Stimulated activated CD4-positive, alpha-beta T cell treated with anti-CD3 and anti-CD28 coated beads, Interleukin-4, amount 100 ng/mL, for 1 hour (primary cell): ENCODE results near the gene HSPA2.
A peak's percentile ranks its signal among the peaks of the same experiment; 100 is the strongest.
"Not testable (repeated sequence)": the region's sequence is repeated elsewhere in the genome, so short reads cannot be mapped to it uniquely, and the experiment has no call there.

ENCODE experiments used
- DNase-seq: peaks from one replicate; pipeline ENCODE4 v3.0.0-alpha.2; 2020

Gene HSPA2

GRCh38 chr14:64516969-64517368 lies 23.6 kb upstream of the HSPA2 start:
- DNase-seq: no peak

DNA sequence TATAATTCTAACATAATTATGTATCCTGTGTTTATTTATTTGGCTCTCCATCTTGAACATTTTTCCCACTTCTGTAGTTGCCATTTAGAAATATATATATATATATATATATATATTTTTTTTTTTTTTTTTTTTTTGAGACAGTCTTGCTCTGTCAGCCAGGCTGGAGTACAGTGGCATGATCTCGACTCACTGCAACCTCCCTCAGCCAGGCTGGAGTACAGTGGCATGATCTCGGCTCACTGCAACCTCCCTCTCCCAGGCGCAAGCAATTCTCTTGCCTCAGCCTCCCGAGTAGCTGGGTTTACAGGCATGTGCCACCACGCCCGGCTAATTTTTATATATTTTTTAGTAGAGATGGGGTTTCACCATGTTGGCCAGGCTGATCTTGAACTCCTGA lies 22.9 kb upstream of the HSPA2 start:
- not testable (repeated sequence) for DNase-seq

DNA sequence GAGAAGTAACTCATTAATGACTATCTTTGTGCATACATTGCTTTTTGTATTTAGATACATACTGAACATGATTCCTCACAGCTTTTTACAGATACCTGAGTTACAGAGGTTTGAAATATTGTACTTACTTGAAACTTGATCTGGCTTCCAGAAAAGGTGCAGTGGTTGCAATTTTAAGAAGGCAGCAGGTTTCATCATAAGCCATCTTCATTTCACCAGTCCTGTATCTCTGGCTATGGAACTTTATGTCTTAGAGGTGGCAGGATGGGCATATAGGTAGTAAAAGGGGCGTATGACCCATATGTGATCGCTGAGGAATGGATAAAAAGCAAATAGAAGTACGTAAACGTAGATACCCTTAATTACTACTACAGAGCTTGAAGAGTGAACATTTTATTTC lies 22.3 kb upstream of the HSPA2 start:
- no peak for DNase-seq

- DNase-seq: no peak
Measured at GRCh38 chr14:64520699-64521098, 19.8 kb upstream of the HSPA2 start.

GRCh38 chr14:64522591-64523355 lies 17.8 kb upstream of the HSPA2 start:
- no peak for DNase-seq

- no peak for DNase-seq
Measured at GRCh38 chr14:64525354-64525753, 15.2 kb upstream of the HSPA2 start.

GRCh38 chr14:64531567-64531966 lies 9.0 kb upstream of the HSPA2 start:
- no peak for DNase-seq

DNA sequence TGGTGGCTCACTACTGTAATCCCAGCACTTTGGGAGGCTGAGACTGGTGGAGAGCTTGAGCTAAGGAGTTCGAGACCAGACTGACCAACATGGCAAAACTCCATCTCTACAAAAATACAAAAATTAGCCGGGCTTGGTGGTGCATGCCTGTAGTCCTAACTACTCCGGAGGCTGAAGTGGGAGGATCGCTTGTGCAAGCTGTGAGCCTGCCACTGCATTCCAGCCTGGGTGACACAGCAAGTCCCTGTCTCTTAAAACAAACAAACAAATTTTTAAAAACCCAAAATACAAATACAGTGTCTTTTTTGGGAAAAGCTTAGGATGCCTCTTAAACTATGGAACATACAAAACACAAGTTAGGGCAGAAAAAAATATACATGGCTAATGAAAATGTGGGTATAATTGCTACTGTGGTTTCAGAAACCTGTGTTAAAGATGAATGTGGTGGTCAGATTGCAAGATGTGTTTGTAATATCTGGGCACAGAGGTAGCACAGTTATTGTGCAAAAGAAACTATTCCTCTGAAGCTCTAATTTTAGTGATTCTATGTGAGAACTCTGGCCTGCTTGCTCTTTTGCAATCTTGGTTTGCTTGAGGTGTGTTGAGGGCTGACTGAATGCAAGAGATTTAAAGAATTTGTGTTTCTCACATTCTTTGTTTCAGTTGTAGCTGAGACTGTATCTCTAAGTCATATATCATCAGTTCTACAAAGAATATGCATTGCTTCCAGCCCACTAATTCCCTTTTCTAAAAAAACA lies 3.9 kb upstream of the HSPA2 start:
- DNase-seq: no peak

GRCh38 chr14:64541261-64541971 lies 875 bp downstream of the HSPA2 start:
- peak; percentile 11 for DNase-seq

DNA sequence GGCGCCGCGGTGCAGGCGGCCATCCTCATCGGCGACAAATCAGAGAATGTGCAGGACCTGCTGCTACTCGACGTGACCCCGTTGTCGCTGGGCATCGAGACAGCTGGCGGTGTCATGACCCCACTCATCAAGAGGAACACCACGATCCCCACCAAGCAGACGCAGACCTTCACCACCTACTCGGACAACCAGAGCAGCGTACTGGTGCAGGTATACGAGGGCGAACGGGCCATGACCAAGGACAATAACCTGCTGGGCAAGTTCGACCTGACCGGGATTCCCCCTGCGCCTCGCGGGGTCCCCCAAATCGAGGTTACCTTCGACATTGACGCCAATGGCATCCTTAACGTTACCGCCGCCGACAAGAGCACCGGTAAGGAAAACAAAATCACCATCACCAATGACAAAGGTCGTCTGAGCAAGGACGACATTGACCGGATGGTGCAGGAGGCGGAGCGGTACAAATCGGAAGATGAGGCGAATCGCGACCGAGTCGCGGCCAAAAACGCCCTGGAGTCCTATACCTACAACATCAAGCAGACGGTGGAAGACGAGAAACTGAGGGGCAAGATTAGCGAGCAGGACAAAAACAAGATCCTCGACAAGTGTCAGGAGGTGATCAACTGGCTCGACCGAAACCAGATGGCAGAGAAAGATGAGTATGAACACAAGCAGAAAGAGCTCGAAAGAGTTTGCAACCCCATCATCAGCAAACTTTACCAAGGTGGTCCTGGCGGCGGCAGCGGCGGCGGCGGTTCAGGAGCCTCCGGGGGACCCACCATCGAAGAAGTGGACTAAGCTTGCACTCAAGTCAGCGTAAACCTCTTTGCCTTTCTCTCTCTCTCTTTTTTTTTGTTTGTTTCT lies 1.7 kb downstream of the HSPA2 start:
- no peak for DNase-seq

GRCh38 chr14:64542836-64543201 lies 2.3 kb downstream of the HSPA2 start:
- no peak for DNase-seq

- no peak for DNase-seq
Measured at GRCh38 chr14:64544607-64545312, 4.2 kb downstream of the HSPA2 start.

DNA sequence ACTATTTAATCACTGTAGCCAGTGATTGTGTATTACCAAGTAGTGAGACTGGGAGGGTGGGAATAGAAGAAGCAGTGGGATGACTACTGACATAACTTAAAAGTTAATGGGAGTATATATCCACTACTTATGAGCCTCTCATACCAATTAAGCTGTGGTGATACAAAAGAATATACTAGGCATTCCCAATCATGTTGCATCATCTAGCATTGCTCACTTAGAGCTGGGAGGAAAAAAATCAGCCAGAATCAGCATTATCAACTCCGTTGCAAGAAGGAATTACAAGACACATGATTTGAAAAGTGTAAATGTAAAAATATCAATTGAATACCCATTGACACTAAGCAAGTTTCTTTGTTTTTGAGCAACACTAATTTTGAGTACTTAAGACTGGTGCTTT lies 8.5 kb downstream of the HSPA2 start:
- DNase-seq: no peak

GRCh38 chr14:64549791-64550620 lies 9.5 kb downstream of the HSPA2 start, which contains the start of gene PPP1R36:
TSS of gene PPP1R36 (plus strand) at chr14:64549961. CDS start at chr14:64549998, 37 bp downstream.
- peak; percentile 53 for DNase-seq

- DNase-seq: no peak
Measured at GRCh38 chr14:64550621-64551333, 10.2 kb downstream of the HSPA2 start.

GRCh38 chr14:64554556-64554955 lies 14.0 kb downstream of the HSPA2 start:
- DNase-seq: no peak

- DNase-seq: no peak
Measured at GRCh38 chr14:64556526-64556925, 16.0 kb downstream of the HSPA2 start.

- DNase-seq: not testable (repeated sequence)
Measured at GRCh38 chr14:64558216-64558615, 17.7 kb downstream of the HSPA2 start.

DNA sequence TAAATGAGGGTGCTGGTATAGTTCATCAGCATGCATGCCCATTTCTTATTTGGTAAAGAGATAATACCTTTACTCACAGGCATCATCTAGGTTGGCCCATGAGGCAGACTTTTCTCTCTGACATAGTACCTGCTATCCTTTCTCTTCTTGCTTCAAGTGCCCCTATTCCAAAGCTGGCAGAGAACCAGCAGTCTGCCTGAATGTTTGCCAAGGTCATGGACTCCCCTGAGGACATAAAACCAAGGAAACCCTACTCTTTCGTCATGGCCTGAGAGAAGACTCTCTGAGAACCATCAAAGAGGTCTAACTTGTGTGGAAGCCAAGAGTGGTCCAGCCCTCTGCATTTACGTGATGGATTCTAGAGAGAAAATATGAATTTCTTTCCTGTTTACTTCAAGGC lies 21.1 kb downstream of the HSPA2 start:
- DNase-seq: no peak

GRCh38 chr14:64562436-64562835 lies 21.9 kb downstream of the HSPA2 start:
- DNase-seq: no peak
